MM.1S (cell line): ENCODE results near the gene OR2A14.

Experiments used
- EZH2 ChIP-seq: fragments of 300-600 bp; sonication (generic); optimal IDR thresholded peaks from 2 replicates; pipeline ENCODE3; 2017; ENCODE audit warnings: low read depth, mild to moderate bottlenecking, antibody characterized with exemption, low read length, mixed read lengths
- TF ChIP-seq, protein P1 (sequence below): fragments of 300-600 bp; sonication (generic); IDR thresholded peaks from 2 replicates; pipeline ENCODE4 v1.5.1; 2016; ENCODE audit warnings: antibody characterized with exemption, low read length, mixed read lengths

DNA sequence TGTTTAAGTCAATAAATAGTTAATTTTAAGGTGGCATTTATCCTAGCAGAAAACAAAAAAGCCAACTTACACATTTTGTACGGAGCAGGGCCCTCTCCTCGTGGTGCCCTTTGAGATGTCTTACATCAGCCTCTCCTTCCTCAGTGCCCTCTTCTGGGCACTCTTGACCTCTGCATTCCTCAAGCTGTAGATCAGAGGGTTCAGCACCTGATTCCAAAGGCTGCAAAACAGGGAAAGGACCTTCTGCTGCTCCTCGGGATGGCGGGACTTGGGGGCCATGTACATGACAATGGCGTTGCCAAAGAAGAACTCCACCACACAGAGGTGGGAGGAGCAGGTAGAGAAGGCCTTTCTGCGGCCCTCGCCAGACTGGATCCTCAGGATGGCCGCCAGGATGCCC, 4.6 kb upstream of the OR2A14 start:
- TF ChIP-seq, protein P1, sequence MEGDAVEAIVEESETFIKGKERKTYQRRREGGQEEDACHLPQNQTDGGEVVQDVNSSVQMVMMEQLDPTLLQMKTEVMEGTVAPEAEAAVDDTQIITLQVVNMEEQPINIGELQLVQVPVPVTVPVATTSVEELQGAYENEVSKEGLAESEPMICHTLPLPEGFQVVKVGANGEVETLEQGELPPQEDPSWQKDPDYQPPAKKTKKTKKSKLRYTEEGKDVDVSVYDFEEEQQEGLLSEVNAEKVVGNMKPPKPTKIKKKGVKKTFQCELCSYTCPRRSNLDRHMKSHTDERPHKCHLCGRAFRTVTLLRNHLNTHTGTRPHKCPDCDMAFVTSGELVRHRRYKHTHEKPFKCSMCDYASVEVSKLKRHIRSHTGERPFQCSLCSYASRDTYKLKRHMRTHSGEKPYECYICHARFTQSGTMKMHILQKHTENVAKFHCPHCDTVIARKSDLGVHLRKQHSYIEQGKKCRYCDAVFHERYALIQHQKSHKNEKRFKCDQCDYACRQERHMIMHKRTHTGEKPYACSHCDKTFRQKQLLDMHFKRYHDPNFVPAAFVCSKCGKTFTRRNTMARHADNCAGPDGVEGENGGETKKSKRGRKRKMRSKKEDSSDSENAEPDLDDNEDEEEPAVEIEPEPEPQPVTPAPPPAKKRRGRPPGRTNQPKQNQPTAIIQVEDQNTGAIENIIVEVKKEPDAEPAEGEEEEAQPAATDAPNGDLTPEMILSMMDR = no peak
- TF ChIP-seq EZH2 = no peak
